ENCODE data around the gene SELENOT. TPM values are rescaled to one million over a fixed set of nuclear protein-coding genes. Genes with fewer than 3 reads are reported as not detected.
A peak's percentile ranks its signal among the peaks of the same experiment; 100 is the strongest.

Gene SELENOT
- polyA plus RNA-seq, 1 experiment = 321 TPM

DNA sequence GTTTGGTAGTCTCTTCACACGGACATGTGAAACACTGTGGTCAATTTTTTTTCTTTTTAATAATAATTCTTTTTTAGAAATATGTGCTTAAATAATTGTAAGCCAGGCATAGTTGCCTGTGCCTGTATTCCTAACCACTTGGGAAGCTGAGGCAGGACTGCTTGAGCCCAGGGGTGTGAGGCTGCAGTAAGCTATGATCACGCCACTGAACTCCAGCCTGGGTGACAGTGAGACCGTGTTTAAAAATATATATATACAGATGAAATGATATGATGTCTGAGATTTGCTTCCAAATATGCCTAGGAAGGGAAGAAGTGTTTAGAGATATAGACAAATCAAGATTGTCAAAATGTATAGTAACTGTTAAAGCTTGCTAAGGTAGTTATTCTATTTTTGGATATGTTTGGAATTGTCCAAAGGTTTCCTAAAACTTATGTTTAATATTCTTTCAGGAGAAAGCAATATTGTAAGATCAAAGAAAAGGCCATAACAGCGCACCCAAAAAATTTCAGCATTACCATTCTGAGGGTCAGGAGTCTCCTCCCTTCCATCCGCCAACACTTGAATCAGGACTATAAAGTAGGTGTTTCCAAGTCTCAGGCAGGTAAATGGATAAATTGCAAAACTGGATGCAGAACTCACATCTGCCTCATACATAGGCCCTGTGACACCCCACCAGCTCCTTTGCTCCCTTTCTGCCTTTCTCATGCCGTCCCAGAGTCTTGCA is 532 bp upstream of the SELENOT start:
- no peaks in the 10 kb centered on the region for H3K27me3 ChIP-seq (ENCODE audit: control insufficient read depth, insufficient read depth, low read length)
- POLR2A ChIA-PET = interaction anchor here (0.5 kb wide), 1 partner anchor 1013 kb away, joined by 3 read pairs; no protein-coding TSS in a partner anchor
- H3K4me3 ChIP-seq (ENCODE audit: low read depth, low read length) = peak overlapping the region; percentile 70
- TF ChIP-seq, protein P1, sequence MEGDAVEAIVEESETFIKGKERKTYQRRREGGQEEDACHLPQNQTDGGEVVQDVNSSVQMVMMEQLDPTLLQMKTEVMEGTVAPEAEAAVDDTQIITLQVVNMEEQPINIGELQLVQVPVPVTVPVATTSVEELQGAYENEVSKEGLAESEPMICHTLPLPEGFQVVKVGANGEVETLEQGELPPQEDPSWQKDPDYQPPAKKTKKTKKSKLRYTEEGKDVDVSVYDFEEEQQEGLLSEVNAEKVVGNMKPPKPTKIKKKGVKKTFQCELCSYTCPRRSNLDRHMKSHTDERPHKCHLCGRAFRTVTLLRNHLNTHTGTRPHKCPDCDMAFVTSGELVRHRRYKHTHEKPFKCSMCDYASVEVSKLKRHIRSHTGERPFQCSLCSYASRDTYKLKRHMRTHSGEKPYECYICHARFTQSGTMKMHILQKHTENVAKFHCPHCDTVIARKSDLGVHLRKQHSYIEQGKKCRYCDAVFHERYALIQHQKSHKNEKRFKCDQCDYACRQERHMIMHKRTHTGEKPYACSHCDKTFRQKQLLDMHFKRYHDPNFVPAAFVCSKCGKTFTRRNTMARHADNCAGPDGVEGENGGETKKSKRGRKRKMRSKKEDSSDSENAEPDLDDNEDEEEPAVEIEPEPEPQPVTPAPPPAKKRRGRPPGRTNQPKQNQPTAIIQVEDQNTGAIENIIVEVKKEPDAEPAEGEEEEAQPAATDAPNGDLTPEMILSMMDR (IDR thresholded peaks at IDR 0.05; ENCODE audit: insufficient read depth, low read depth, low read length) = no peak
- no peak for DNase-seq (ENCODE audit: low read depth)
- CTCF ChIA-PET = interaction anchor here (1.2 kb wide), 1 partner anchor 14 kb away, joined by 3 read pairs; no protein-coding TSS in a partner anchor
- no peaks in the 10 kb centered on the region for H3K36me3 ChIP-seq (ENCODE audit: control insufficient read depth, insufficient read depth, low read length)

DNA sequence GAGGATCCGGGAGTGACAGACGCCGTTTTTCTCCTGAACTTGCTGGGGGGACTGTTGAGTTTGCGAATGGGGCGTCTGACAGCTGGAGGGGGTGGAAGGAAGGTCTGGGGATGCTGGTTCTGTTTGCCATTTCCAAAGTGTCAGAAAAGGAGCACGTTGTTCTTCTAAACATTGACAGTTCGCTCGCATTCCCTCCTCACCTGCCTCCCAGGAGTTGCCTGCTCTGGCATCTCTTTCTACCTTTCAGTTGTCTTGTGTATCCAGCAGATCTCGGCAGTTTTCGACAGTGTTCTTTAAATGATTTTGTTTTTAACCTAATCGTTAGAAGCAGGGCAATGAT is 829 bp downstream of the SELENOT start:
- H3K36me3 ChIP-seq (ENCODE audit: control insufficient read depth, insufficient read depth, low read length) = no peaks in the 10 kb centered on the region
- H3K4me3 ChIP-seq (ENCODE audit: low read depth, low read length) = peak overlapping the region; percentile 70
- TF ChIP-seq, protein P1 (IDR thresholded peaks at IDR 0.05; ENCODE audit: insufficient read depth, low read depth, low read length) = no peak
- POLR2A ChIA-PET = no interaction called here
- DNase-seq (ENCODE audit: low read depth) = no peak
- CTCF ChIA-PET = no interaction called here
- H3K27me3 ChIP-seq (ENCODE audit: control insufficient read depth, insufficient read depth, low read length) = no peaks in the 10 kb centered on the region

DNA sequence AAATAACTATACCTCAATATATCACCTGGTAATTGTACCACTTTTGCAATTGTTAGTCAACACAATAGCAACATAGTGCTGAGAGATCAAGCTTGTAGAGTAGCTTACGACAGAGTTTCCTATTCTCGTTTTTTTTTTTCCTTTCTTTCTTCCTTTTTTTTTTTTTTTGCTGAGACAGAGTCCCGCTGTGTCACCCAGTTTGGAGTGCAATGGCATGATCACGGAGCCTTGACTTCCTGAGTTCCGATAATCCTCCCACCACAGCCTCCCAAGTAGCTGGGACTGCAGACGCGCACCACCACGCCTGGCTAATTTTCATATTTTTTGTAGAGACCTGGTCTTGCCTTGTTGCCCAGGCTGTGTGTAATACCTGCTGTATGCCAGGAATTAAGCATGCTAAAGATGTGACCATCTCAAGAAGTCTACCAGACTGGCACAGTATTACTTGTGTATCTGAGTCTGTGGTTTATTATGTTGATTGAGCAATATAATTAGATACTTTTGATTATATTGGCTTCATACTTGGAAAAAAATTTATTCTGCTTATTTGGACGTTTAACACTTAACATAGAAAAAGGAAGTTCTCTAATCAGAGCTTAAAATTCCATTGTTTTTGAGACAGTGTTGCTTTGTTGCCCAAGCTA is 3.0 kb downstream of the SELENOT start:
- POLR2A ChIA-PET = no interaction called here
- Histone ChIP-seq H3K36me3 (ENCODE audit: control insufficient read depth, insufficient read depth, low read length) (no peaks in the 10 kb centered on the region), H3K4me3 (ENCODE audit: low read depth, low read length) (no peak overlapping the region), H3K27me3 (ENCODE audit: control insufficient read depth, insufficient read depth, low read length) (no peaks in the 10 kb centered on the region)
- CTCF ChIA-PET = no interaction called here
- no peak for DNase-seq (ENCODE audit: low read depth)
- TF ChIP-seq, protein P1 (IDR thresholded peaks at IDR 0.05; ENCODE audit: insufficient read depth, low read depth, low read length) = no peak

DNA sequence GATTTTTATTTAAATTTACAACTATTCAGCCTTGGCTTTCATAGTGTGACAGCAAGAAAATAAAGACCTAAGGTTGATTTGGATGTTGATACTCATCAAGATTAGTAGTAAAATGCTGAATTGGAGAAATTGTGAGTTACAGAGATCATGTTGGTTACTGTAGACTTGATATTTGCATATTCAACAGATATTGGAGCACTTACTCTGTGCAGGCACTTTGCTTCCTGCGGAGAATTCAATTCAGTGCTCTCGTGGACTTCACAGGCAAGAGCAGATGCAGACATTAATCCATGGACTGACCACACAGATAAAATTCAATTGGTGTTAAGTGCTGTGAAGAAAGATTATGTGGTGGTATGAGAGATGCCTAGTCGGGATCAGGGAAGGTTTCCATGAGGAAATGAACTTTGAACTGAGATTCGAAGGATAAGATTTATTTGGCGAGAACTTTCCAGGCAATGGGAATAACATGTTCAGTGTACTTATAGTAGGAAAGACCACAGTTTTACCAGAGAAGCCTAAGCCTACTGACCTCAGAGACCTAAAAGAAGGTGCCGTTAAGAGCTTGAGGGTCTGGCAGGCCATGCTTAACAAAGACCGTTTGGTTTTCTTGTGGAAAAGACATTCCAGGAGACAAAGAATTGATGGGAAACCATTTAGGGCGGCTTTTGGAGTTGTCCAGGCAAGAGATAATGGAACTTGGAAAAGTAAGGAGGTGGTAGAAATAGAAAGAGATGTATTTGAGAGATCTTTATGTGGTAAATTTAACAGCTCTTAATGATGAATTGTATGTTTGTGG is 4.3 kb downstream of the SELENOT start:
- TF ChIP-seq, protein P1 (IDR thresholded peaks at IDR 0.05; ENCODE audit: insufficient read depth, low read depth, low read length) = no peak
- DNase-seq (ENCODE audit: low read depth) = no peak
- CTCF ChIA-PET = interaction anchor here (1.3 kb wide), 1 partner anchor 98 kb away, joined by 3 read pairs; no protein-coding TSS in a partner anchor
- H3K4me3 ChIP-seq (ENCODE audit: low read depth, low read length) = no peak overlapping the region
- no peaks in the 10 kb centered on the region for H3K36me3 ChIP-seq (ENCODE audit: control insufficient read depth, insufficient read depth, low read length)
- no peaks in the 10 kb centered on the region for H3K27me3 ChIP-seq (ENCODE audit: control insufficient read depth, insufficient read depth, low read length)
- POLR2A ChIA-PET = no interaction called here

DNA sequence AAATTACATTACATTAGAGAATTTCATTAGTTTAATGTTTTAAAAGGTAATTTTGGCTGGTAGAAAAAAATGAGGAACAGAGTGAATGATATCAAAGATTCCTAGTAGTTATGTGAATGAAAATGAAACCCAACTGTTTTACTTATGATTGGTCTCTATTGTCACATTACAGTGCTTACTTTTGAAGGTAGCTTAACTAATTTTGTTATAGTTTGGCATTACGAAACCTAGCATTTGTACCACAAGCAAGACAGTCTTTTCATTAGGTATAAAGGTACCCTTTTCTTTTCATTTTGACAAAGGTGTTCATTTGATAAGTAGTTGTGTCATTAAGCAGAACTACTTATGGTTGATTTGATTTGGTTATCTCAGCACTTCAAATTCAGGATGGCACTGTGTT is 6.9 kb downstream of the SELENOT start:
- POLR2A ChIA-PET = no interaction called here
- no peak overlapping the region for H3K4me3 ChIP-seq (ENCODE audit: low read depth, low read length)
- CTCF ChIA-PET = no interaction called here
- H3K36me3 ChIP-seq (ENCODE audit: control insufficient read depth, insufficient read depth, low read length) = no peaks in the 10 kb centered on the region
- no peaks in the 10 kb centered on the region for H3K27me3 ChIP-seq (ENCODE audit: control insufficient read depth, insufficient read depth, low read length)
- TF ChIP-seq, protein P1 (IDR thresholded peaks at IDR 0.05; ENCODE audit: insufficient read depth, low read depth, low read length) = no peak
- DNase-seq (ENCODE audit: low read depth) = no peak

Measured in BJ (cell line).